Loucy (cell line): ENCODE measurements around the gene LGALS9.

ENCODE experiments used
- CTCF ChIP-seq: fragments of 200-600 bp; sonication (generic); conservative IDR thresholded peaks from 2 replicates; pipeline ENCODE4 v1.5.1; 2014; ENCODE audit warnings: mild to moderate bottlenecking, antibody characterized with exemption, low read length
- EZH2phosphoT487 ChIP-seq: fragments of 200-600 bp; IDR thresholded peaks from 2 replicates; pipeline ENCODE4 v1.6.1; 2018; ENCODE audit warnings: antibody characterized with exemption, mild to moderate bottlenecking, moderate library complexity, borderline replicate concordance

DNA sequence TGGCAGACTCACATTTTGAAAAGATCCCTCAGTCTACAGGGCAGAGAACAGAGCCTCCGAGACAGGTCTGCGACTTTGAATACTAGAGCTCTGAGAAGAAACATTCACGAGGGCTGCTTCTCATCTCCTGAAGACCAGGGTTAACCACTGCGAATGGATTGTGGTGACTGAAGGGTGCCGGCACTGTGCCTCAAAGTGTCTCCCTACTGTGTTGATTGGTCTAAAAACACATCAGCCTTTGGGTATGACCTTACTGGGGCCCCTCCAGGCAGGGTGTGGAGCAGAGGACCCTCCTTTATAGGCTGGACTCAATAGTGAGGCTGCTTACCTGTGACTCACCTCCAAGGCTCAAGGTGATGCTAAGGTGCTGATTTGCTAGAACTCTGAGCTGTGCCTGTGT, 2.6 kb upstream of the LGALS9 start:
- TF ChIP-seq CTCF = no peak
- TF ChIP-seq EZH2phosphoT487 = no peak
